GM19324 (cell line): Measurements from ENCODE around the gene P3H3.
"Not testable (repeated sequence)": the region's sequence is repeated elsewhere in the genome, so short reads cannot be mapped to it uniquely, and the experiment has no call there.

Experiments
- ATAC-seq: cut with Tn5 transposase; IDR thresholded peaks from one replicate; pipeline ENCODE4 v1.9.1; 2021; ENCODE audit warnings: mild to moderate bottlenecking, moderate library complexity; ENCODE audit not compliant: unreplicated experiment, low FRiP score

Gene P3H3

GRCh38 chr12:6886206-6886999 lies 58.2 kb downstream of the P3H3 start:
- not testable (repeated sequence) for ATAC-seq

DNA sequence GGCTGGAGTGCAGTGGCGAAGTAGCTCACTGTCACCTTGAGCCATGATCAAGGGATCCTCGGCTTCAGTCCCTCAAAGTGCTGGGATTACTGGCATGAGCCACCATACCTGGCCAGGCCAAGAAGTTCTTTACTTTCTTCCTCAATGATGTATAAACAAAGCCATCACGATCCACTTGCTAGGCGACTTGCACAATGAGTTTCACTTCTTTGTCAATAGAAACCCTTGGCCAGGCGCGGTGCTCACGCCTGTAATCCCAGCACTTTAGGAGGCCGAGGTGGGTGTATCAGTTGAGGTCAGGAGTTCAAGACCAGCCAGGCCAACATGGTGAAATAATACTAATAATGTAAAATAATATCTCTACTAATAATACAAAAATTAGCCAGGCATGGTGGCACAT lies 59.3 kb downstream of the P3H3 start:
- no peak for ATAC-seq

DNA sequence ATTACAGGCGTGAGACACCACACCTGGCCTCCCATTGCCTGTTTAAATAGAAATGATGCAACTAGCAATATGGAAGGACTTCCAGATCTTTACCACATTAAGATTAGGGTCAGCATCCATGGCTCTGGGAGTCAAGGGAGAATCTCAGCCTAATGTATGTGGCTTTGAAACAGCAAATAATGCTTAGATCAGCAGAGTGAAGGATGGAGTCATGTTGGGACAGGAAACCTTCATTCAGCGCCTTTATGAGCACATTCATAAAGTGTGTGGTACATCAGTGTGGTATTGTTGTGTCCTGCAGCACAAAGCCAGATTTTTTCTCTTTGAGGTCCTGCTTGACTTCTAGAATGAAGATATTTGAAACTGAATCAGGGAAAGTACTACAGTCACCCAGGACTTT lies 60.2 kb downstream of the P3H3 start:
- no peak for ATAC-seq

DNA sequence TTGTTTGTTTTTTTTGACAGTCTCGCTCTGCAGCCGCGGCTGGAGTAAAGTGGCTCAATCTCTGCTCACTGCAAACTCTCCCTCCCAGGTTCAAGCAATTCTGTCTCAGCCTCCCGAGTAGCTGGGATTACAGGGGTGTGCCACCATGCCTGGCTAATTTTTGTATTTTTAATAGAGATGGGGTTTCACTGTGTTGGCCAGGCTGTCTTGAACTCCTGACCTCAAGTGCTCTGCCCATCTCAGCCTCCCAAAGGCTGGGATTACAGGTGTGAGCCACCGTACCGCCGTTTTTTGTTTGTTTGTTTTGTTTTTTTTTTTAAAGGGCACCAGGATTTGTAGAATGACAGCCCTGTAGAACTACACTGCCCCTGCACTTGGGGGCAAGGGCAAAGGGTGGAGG lies 60.6 kb downstream of the P3H3 start:
- not testable (repeated sequence) for ATAC-seq
